NT2/D1 (cell line): ENCODE results near the gene THRA.
A peak's percentile ranks its signal among the peaks of the same experiment; 100 is the strongest.
"Not testable (repeated sequence)": the region's sequence is repeated elsewhere in the genome, so short reads cannot be mapped to it uniquely, and the experiment has no call there.

ENCODE experiments used
- DNase-seq: peaks from one replicate; pipeline ENCODE4 v3.0.0-alpha.2; 2011; ENCODE audit warnings: low read depth, low spot score
- H3K27me3 ChIP-seq: 2 replicates; pipeline ENCODE4 v1.6.0; 2011; ENCODE audit warnings: mild to moderate bottlenecking; ENCODE audit not compliant: insufficient read length, insufficient read depth
- H3K36me3 ChIP-seq: 2 replicates; pipeline ENCODE4 v1.6.1; 2011; ENCODE audit warnings: mild to moderate bottlenecking, low read length, mixed read lengths; ENCODE audit not compliant: insufficient read depth, insufficient read length
- H3K4me1 ChIP-seq: 2 replicates; pipeline ENCODE4 v1.5.1; 2011; ENCODE audit not compliant: insufficient read depth, insufficient read length
- H3K4me3 ChIP-seq: 2 replicates; pipeline ENCODE4 v1.5.1; 2011; ENCODE audit warnings: low read depth; ENCODE audit not compliant: insufficient read length
- H3K9ac ChIP-seq: 2 replicates; pipeline ENCODE4 v1.6.0; 2011; ENCODE audit warnings: low read depth; ENCODE audit not compliant: insufficient read length
- H3K9me3 ChIP-seq: 2 replicates; pipeline ENCODE4 v1.5.1; 2011; ENCODE audit warnings: mild to moderate bottlenecking, low read length; ENCODE audit not compliant: insufficient read depth
- SUZ12 ChIP-seq: IDR thresholded peaks from 2 replicates; pipeline ENCODE4 v1.6.1; 2011; ENCODE audit not compliant: insufficient read length, insufficient read depth; ENCODE audit errors: extremely low read depth
- YY1 ChIP-seq: IDR thresholded peaks from 2 replicates; pipeline ENCODE4 v1.6.1; 2011; ENCODE audit not compliant: insufficient read length, insufficient read depth
- ZNF274 ChIP-seq: IDR thresholded peaks from 2 replicates; pipeline ENCODE4 v1.6.1; 2011; ENCODE audit warnings: mild to moderate bottlenecking, low read depth, low read length

THRA gene

GRCh38 chr17:40139566-40140058 lies 76.8 kb downstream of the THRA start:
- no peaks in the 10 kb centered on the region for H3K27me3 ChIP-seq
- no peak for TF ChIP-seq SUZ12
- TF ChIP-seq ZNF274: no peak
- TF ChIP-seq YY1: no peak
- peaks cover 67% of the 10 kb centered on the region for H3K36me3 ChIP-seq
- H3K4me1 ChIP-seq: no peaks in the 10 kb centered on the region
- peak overlapping the region; percentile 41 for H3K4me3 ChIP-seq
- no peak for DNase-seq
- H3K9ac ChIP-seq: peak overlapping the region; percentile 74
- H3K9me3 ChIP-seq: no peaks in the 10 kb centered on the region

- H3K9me3 ChIP-seq, H3K4me3 ChIP-seq, H3K9ac ChIP-seq, H3K4me1 ChIP-seq, DNase-seq, H3K27me3 ChIP-seq: not testable (repeated sequence)
- H3K36me3 ChIP-seq: peaks cover 65% of the 10 kb centered on the region
These were observed 80.4 kb downstream of the THRA start for GRCh38 chr17:40143166-40143565.
